Measurements from ENCODE around the gene TFCP2L1.
"Not testable (repeated sequence)": the region's sequence is repeated elsewhere in the genome, so short reads cannot be mapped to it uniquely, and the experiment has no call there.

Gene TFCP2L1

DNA sequence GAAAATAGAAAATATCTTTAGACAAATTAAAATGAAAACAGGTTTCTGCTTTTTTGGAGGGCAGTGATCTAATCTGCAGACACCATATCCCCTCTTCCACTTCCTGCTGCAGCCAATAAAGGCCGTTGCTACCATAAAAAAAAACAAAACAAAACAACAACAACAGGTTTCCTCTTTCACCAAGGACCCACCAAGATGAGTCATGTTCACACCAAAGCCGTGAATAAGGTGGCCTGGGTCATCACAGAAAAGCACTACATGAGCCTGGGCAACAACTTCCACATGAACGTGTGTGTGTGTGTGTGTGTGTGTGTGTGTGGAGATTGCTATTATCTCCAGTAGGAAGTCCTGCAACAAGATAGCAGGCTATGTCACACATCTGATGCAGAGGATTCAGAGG is 24.8 kb upstream of the TFCP2L1 start:
- Mint-ChIP-seq H3K36me3 (ENCODE audit: low read depth) (no peaks in the 10 kb centered on the region), H3K27me3 (ENCODE audit: low read depth) (peaks cover 21% of the 10 kb centered on the region), H3K4me3 (no peak overlapping the region), H3K27ac (no peak overlapping the region), H3K9me3 (peaks cover 12% of the 10 kb centered on the region), H3K4me1 (no peaks in the 10 kb centered on the region)
- TF ChIP-seq CTCF (IDR thresholded peaks at IDR 0.05; ENCODE audit: unreplicated experiment in 3 of 3) = no peak

DNA sequence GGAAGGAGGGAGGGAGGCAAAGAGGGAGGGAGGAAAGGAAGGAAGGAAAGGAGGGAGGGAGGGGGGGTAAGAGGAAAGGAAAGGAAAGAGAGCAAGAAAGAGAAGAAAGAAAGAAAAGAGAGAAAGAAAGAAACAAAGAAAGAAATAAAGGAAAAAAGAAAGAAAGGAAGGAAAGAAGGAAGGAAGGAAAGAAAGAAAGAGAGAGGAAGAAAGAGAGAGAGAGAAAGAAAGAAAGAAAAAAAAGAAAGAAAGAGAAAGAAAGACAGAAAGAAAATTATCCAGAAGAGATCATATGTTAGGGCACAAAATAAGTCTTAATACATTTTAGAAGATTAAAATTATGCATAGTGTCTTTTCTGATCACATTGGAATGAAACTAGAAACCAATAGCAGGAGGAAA is 24.3 kb upstream of the TFCP2L1 start:
- no peak overlapping the region for H3K27ac Mint-ChIP-seq
- H3K4me3 Mint-ChIP-seq = no peak overlapping the region
- H3K36me3 Mint-ChIP-seq (ENCODE audit: low read depth) = no peaks in the 10 kb centered on the region
- H3K4me1 Mint-ChIP-seq = no peaks in the 10 kb centered on the region
- H3K27me3 Mint-ChIP-seq (ENCODE audit: low read depth) = peaks cover 21% of the 10 kb centered on the region
- no peak for TF ChIP-seq CTCF (IDR thresholded peaks at IDR 0.05; ENCODE audit: unreplicated experiment in 3 of 3)
- H3K9me3 Mint-ChIP-seq = peaks cover 12% of the 10 kb centered on the region

DNA sequence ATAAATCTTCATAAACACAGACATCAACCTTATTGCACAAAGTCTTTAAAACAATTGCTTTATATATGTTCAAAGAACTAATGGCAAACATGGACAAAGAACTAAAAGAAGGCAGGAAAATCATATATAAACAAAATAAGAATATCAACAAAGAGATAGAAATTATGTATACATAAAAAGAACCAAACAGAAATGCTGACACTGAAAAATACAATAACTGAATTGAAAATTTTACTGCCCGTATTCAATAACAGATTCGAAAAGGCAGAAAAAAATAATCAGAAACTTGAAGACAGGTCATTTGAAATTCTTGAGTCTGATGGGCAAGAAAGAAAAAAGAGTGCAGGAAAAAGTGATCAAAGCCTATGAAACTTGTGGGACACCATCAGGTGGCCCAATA is 22.0 kb upstream of the TFCP2L1 start:
- Mint-ChIP-seq H3K4me1 (no peaks in the 10 kb centered on the region), H3K27me3 (ENCODE audit: low read depth) (peaks cover 32% of the 10 kb centered on the region)

GRCh38 chr2:121304941-121305340 is 19.9 kb upstream of the TFCP2L1 start:
- no peak overlapping the region for H3K27ac Mint-ChIP-seq
- no peak for TF ChIP-seq CTCF (IDR thresholded peaks at IDR 0.05; ENCODE audit: unreplicated experiment in 3 of 3)
- no peaks in the 10 kb centered on the region for H3K4me1 Mint-ChIP-seq

More for the DNA sequence above, 22.0 kb upstream of the TFCP2L1 start:
- no peak overlapping the region for H3K4me3 Mint-ChIP-seq
- H3K27ac Mint-ChIP-seq = no peak overlapping the region
- H3K9me3 Mint-ChIP-seq = peaks cover 12% of the 10 kb centered on the region
- H3K36me3 Mint-ChIP-seq (ENCODE audit: low read depth) = no peaks in the 10 kb centered on the region
- no peak for TF ChIP-seq CTCF (IDR thresholded peaks at IDR 0.05; ENCODE audit: unreplicated experiment in 3 of 3)

GRCh38 chr2:121303531-121304263 is 18.7 kb upstream of the TFCP2L1 start:
- no peak for TF ChIP-seq CTCF (IDR thresholded peaks at IDR 0.05; ENCODE audit: unreplicated experiment in 3 of 3)
- Mint-ChIP-seq H3K9me3 (peaks cover 7% of the 10 kb centered on the region), H3K4me1 (no peaks in the 10 kb centered on the region), H3K36me3 (ENCODE audit: low read depth) (no peaks in the 10 kb centered on the region), H3K4me3 (no peak overlapping the region), H3K27ac (no peak overlapping the region), H3K27me3 (ENCODE audit: low read depth) (peaks cover 21% of the 10 kb centered on the region)

More at GRCh38 chr2:121304941-121305340, 19.9 kb upstream of the TFCP2L1 start:
- Mint-ChIP-seq H3K27me3 (ENCODE audit: low read depth) (peaks cover 21% of the 10 kb centered on the region), H3K9me3 (peaks cover 9% of the 10 kb centered on the region), H3K4me3 (no peak overlapping the region), H3K36me3 (ENCODE audit: low read depth) (no peaks in the 10 kb centered on the region)

DNA sequence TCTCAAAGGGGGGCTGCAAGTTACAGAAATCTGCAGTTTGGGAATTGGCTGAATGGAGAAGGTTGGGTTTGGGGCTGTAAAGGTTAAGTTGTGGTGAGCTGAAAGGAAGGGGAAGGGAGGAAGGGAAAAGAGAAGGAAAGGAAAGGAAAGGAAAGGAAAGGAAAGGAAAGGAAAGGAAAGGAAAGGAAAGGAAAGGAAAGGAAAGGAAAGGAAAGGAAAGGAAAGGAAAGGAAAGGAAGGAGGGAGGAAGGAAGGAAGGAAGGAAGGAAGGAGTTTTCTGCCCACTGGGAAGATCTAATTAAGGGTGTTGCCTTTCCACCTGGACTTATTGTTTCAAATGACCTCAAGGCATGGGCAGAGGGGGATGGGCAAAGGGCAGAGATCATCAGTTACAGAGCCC is 16.2 kb upstream of the TFCP2L1 start:
- H3K27ac Mint-ChIP-seq; H3K9me3 Mint-ChIP-seq; H3K36me3 Mint-ChIP-seq (ENCODE audit: low read depth); H3K4me1 Mint-ChIP-seq; H3K4me3 Mint-ChIP-seq: not testable (repeated sequence)
- peaks cover 16% of the 10 kb centered on the region for H3K27me3 Mint-ChIP-seq (ENCODE audit: low read depth)

Data from nephron (organoid).